Neural cell (in vitro differentiated cells): ENCODE measurements around the gene RRAGD. TPM values are rescaled to one million over a fixed set of nuclear protein-coding genes. Genes with fewer than 3 reads are reported as not detected.
"Not testable (repeated sequence)": the region's sequence is repeated elsewhere in the genome, so short reads cannot be mapped to it uniquely, and the experiment has no call there.

Source experiments
- H2AFZ ChIP-seq: fragments of 200-600, 300-800 bp; sonication (generic), shearing (Covaris generic); 2 replicates; pipeline ENCODE4 v1.6.0; 2014; ENCODE audit warnings: low read depth, mild to moderate bottlenecking, antibody characterized with exemption, low read length, moderate library complexity
- H3F3A ChIP-seq: fragments of 200-600 bp; shearing (Covaris generic); 2 replicates; pipeline ENCODE4 v1.6.1; 2016; ENCODE audit warnings: mild to moderate bottlenecking, moderate library complexity, mixed read lengths, antibody characterized with exemption, low read length; ENCODE audit not compliant: insufficient read depth, poor library complexity, severe bottlenecking
- H3K27ac ChIP-seq: fragments of 200-600, 300-800 bp; sonication (generic), shearing (Covaris generic); 2 replicates; pipeline ENCODE4 v1.5.1; 2014; ENCODE audit warnings: mild to moderate bottlenecking, low read length, moderate library complexity
- H3K27me3 ChIP-seq: fragments of 300-800, 200-600 bp; sonication (generic), shearing (Covaris generic); 2 replicates; pipeline ENCODE4 v1.6.0; 2014; ENCODE audit warnings: mild to moderate bottlenecking, low read depth, low read length, moderate library complexity; ENCODE audit not compliant: insufficient read depth
- H3K36me3 ChIP-seq: fragments of 300-800, 200-600 bp; sonication (generic), shearing (Covaris generic); 2 replicates; pipeline ENCODE4 v1.5.1; 2014; ENCODE audit warnings: mild to moderate bottlenecking, antibody characterized with exemption, low read length, moderate library complexity; ENCODE audit not compliant: insufficient read depth
- H3K4me2 ChIP-seq: fragments of 300-800, 200-600 bp; sonication (generic), shearing (Covaris generic); 2 replicates; pipeline ENCODE4 v1.6.0; 2014; ENCODE audit warnings: mild to moderate bottlenecking, low read length
- H3K4me3 ChIP-seq: fragments of 300-800, 200-600 bp; sonication (generic), shearing (Covaris generic); 2 replicates; pipeline ENCODE4 v1.5.1; 2014; ENCODE audit warnings: mild to moderate bottlenecking, low read length, moderate library complexity
- H3K79me2 ChIP-seq: fragments of 200-600 bp; shearing (Covaris generic); replicated peaks from 2 replicates; pipeline ENCODE4 v1.6.0; 2014; ENCODE audit warnings: mild to moderate bottlenecking, low read length, moderate library complexity; ENCODE audit not compliant: insufficient read depth
- H3K9ac ChIP-seq: fragments of 300-800, 200-600 bp; sonication (generic), shearing (Covaris generic); 2 replicates; pipeline ENCODE4 v1.6.1; 2016; ENCODE audit warnings: mild to moderate bottlenecking, low read length, mixed read lengths
- H3K9me2 ChIP-seq: fragments of 200-600 bp; shearing (Covaris generic); 2 replicates; pipeline ENCODE4 v1.6.1; 2016; ENCODE audit warnings: mild to moderate bottlenecking, low read length, mixed read lengths; ENCODE audit not compliant: insufficient read depth
- H3K9me3 ChIP-seq: fragments of 200-600, 300-800 bp; sonication (generic), shearing (Covaris generic); 2 replicates; pipeline ENCODE4 v1.6.1; 2016; ENCODE audit warnings: mild to moderate bottlenecking, mixed run types, low read length, moderate library complexity, mixed read lengths
- H4K20me1 ChIP-seq: fragments of 200-600 bp; shearing (Covaris generic); 2 replicates; pipeline ENCODE4 v1.6.1; 2016; ENCODE audit warnings: mild to moderate bottlenecking, mixed run types; ENCODE audit not compliant: insufficient read depth
- CTCF ChIP-seq: fragments of 450-650 bp; IDR thresholded peaks from 2 replicates; pipeline ENCODE4 v1.5.1; 2014; ENCODE audit warnings: antibody characterized with exemption, mild to moderate bottlenecking, moderate library complexity; ENCODE audit not compliant: poor library complexity, severe bottlenecking
- EP300 ChIP-seq: fragments of 450-650 bp; conservative IDR thresholded peaks from 2 replicates; pipeline ENCODE4 v1.6.1; 2014; ENCODE audit warnings: antibody characterized with exemption, mild to moderate bottlenecking, moderate library complexity; ENCODE audit not compliant: poor library complexity, severe bottlenecking
- EZH2 ChIP-seq: fragments of 200-600, 300-800 bp; shearing (Covaris generic), sonication (generic); IDR thresholded peaks from 2 replicates; pipeline ENCODE4 v1.6.1; 2014; ENCODE audit warnings: antibody characterized with exemption, low read length, borderline replicate concordance, mild to moderate bottlenecking; ENCODE audit not compliant: insufficient read depth, poor library complexity, severe bottlenecking
- MXI1 ChIP-seq: fragments of 450-650 bp; conservative IDR thresholded peaks from 2 replicates; pipeline ENCODE4 v1.6.1; 2014; ENCODE audit warnings: antibody characterized with exemption, mild to moderate bottlenecking; ENCODE audit not compliant: poor library complexity, severe bottlenecking
- POLR2AphosphoS5 ChIP-seq: IDR thresholded peaks from 2 replicates; pipeline ENCODE4 v1.6.1; 2012
- RAD21 ChIP-seq: fragments of 450-650 bp; conservative IDR thresholded peaks from 2 replicates; pipeline ENCODE4 v1.6.1; 2014; ENCODE audit warnings: antibody characterized with exemption, mild to moderate bottlenecking, moderate library complexity
- REST ChIP-seq: IDR thresholded peaks from 2 replicates; pipeline ENCODE4 v1.6.1; 2012; ENCODE audit warnings: borderline replicate concordance
- SMC3 ChIP-seq: fragments of 450-650 bp; conservative IDR thresholded peaks from 2 replicates; pipeline ENCODE4 v1.6.1; 2014; ENCODE audit warnings: antibody characterized with exemption, mild to moderate bottlenecking, moderate library complexity; ENCODE audit not compliant: poor library complexity
- TAF1 ChIP-seq: IDR thresholded peaks from 2 replicates; pipeline ENCODE4 v1.6.1; 2012; ENCODE audit warnings: low read depth
- polyA plus RNA-seq: library from polyadenylated mRNA; depleted of rRNA; stranded (reverse); fragments of >200 nt; gene quantifications from 2 replicates; pipeline ENCODE4 v1.2.3, GENCODE V29; 2014

Gene RRAGD
- polyA plus RNA-seq, 1 donor from 2014 or later = 34.1 TPM

- Histone ChIP-seq H3K9me3 (no peaks in the 10 kb centered on the region), H3F3A (no peaks in the 10 kb centered on the region)
- no peak for TF ChIP-seq EZH2
- TF ChIP-seq POLR2AphosphoS5 = no peak
- no peak for TF ChIP-seq CTCF
Measured at GRCh38 chr6:89398762-89399525, 13.1 kb downstream of the RRAGD start.

GRCh38 chr6:89397884-89398283 lies 14.2 kb downstream of the RRAGD start:
- H3K9me3 ChIP-seq, H3K27ac ChIP-seq, H3K36me3 ChIP-seq, H3K4me3 ChIP-seq, H3K9me2 ChIP-seq, H4K20me1 ChIP-seq, H3F3A ChIP-seq, H3K79me2 ChIP-seq, H3K4me2 ChIP-seq, H3K9ac ChIP-seq, H3K27me3 ChIP-seq, H2AFZ ChIP-seq: not testable (repeated sequence)

More at GRCh38 chr6:89398762-89399525, 13.1 kb downstream of the RRAGD start:
- no peak overlapping the region for H2AFZ ChIP-seq
- no peaks in the 10 kb centered on the region for H3K27me3 ChIP-seq
- H3K27ac ChIP-seq = no peak overlapping the region
- no peaks in the 10 kb centered on the region for H3K36me3 ChIP-seq
- no peak overlapping the region for H3K4me3 ChIP-seq
- H3K9ac ChIP-seq = no peak overlapping the region
- no peaks in the 10 kb centered on the region for H3K9me2 ChIP-seq
- no peak overlapping the region for H3K4me2 ChIP-seq
- no peaks in the 10 kb centered on the region for H4K20me1 ChIP-seq
- peaks cover 4% of the 10 kb centered on the region for H3K79me2 ChIP-seq

GRCh38 chr6:89393659-89394058 lies 18.4 kb downstream of the RRAGD start:
- no peak overlapping the region for H3K4me2 ChIP-seq
- no peaks in the 10 kb centered on the region for H3F3A ChIP-seq
- H3K9me2 ChIP-seq = no peaks in the 10 kb centered on the region
- H3K36me3 ChIP-seq = no peaks in the 10 kb centered on the region
- no peaks in the 10 kb centered on the region for H3K9me3 ChIP-seq
- H4K20me1 ChIP-seq = no peaks in the 10 kb centered on the region
- H3K4me3 ChIP-seq = no peak overlapping the region
- H3K9ac ChIP-seq = no peak overlapping the region
- no peak overlapping the region for H2AFZ ChIP-seq
- peaks cover 3% of the 10 kb centered on the region for H3K79me2 ChIP-seq
- no peak for TF ChIP-seq SMC3
- H3K27ac ChIP-seq = no peak overlapping the region
- H3K27me3 ChIP-seq = no peaks in the 10 kb centered on the region

GRCh38 chr6:89392823-89393222 lies 19.2 kb downstream of the RRAGD start:
- no peak overlapping the region for H3K4me3 ChIP-seq

More at GRCh38 chr6:89392823-89393222, 19.2 kb downstream of the RRAGD start:
- Histone ChIP-seq H4K20me1 (no peaks in the 10 kb centered on the region), H3K27ac (no peak overlapping the region), H2AFZ (no peak overlapping the region), H3K9me3 (no peaks in the 10 kb centered on the region), H3K36me3 (no peaks in the 10 kb centered on the region), H3K9ac (no peak overlapping the region), H3F3A (no peaks in the 10 kb centered on the region), H3K9me2 (no peaks in the 10 kb centered on the region), H3K4me2 (no peak overlapping the region), H3K79me2 (peaks cover 3% of the 10 kb centered on the region), H3K27me3 (no peaks in the 10 kb centered on the region)
- TF ChIP-seq MXI1 = no peak
- TF ChIP-seq TAF1 = no peak
- TF ChIP-seq RAD21 = no peak
- no peak for TF ChIP-seq CTCF
- no peak for TF ChIP-seq EP300
- no peak for TF ChIP-seq EZH2
- no peak for TF ChIP-seq REST
- TF ChIP-seq POLR2AphosphoS5 = no peak
- TF ChIP-seq SMC3 = no peak
